Activated gamma-delta T cell (primary cell): ENCODE results near the gene HES3.
"Not testable (repeated sequence)": the region's sequence is repeated elsewhere in the genome, so short reads cannot be mapped to it uniquely, and the experiment has no call there.

Experiments
- DNase-seq: peaks from one replicate; lab custom pipeline; 2025; lab: John Stamatoyannopoulos, UW

The HES3 gene

GRCh38 chr1:6219641-6220040 lies 24.3 kb upstream of the HES3 start:
- DNase-seq = not testable (repeated sequence)

GRCh38 chr1:6220236-6220635 lies 23.7 kb upstream of the HES3 start:
- no peak for DNase-seq

DNA sequence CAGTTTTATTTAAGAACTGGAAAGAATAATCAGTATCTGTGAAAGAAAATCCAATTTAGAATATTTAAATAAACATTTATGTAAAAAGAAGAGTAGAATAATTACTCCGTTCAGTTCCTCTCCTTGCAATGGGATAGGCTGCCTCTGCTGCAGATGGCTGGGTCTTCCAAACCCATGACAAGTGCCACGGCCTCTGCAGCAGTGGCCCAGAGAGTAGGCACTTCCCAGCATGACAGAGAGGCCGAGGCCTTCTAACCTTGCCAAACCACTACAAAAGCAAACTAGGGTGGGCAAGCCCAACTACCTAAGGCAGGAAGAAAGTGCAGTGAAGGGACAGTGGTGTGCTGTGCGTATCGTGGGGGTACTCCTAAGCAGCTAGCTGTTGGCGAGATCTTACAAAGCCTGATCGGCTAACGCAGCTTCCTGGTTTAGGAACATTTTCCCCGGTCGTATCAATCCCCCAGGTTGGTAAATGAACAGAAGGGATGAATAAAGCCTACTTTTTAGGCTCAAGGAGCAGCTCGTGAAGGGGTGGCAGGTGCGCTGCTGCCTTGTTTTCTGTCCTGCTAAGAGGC lies 22.7 kb upstream of the HES3 start:
- no peak for DNase-seq

- DNase-seq = no peak
Observed at GRCh38 chr1:6222636-6223035, 21.3 kb upstream of the HES3 start.

- DNase-seq = no peak
Observed at GRCh38 chr1:6223617-6224016, 20.4 kb upstream of the HES3 start.

DNA sequence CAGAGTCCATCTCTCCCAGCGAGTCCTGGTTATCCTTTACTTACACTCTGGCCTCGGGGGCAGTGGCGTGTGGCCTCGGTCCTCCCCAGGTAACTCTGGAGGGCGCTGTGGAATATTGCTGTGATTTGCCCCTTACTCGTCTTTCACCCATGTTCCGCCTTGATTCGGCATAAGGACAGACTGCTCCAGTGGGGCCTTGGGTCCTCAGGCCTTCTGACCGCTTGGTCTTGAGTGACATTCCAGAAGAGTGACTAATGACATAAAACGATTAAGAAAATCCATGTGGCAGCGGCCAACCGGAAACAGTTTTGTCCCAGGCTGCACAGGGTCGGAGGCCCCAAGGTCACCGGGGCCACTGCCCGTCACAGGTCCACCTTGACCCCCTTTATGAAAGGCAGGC lies 19.3 kb upstream of the HES3 start:
- DNase-seq = no peak

DNA sequence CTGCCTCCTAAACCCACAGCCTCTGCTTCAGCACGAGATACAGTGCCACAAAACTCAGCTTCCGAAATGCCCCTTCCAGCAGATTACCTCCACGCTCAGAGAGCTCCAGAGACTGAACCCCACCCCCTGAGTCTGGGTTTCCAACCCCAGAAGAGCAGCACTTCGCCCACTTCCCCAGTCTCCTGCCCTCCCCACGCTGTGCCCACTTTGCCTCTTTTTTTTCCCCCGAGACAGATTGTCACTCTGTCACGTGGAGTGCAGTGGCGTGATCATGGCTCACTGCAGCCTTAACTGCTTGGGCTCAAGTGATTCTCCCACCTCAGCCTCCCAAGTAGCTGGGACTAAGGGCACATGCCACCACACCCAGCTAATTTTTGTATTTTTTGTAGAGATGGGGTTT lies 18.3 kb upstream of the HES3 start:
- DNase-seq = no peak

DNA sequence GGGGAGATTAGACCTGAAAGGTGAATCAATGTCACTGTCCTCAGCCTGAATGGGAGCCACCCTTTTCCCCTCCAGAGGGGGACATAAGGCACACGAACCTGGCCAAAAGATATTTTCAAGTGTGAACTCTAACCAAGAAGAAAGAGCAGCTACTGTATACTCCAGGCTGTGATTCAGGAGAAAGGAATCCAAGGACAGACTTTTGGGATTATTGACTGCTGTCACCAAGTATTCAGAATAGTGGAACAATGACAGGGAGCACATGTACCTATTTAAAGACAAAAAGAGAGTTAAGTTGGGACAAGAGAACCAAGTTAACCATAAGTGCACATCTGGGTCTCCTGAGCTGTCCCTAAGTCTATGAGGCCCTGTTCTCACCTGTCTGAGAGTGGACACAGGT lies 10.6 kb upstream of the HES3 start:
- DNase-seq = no peak

DNA sequence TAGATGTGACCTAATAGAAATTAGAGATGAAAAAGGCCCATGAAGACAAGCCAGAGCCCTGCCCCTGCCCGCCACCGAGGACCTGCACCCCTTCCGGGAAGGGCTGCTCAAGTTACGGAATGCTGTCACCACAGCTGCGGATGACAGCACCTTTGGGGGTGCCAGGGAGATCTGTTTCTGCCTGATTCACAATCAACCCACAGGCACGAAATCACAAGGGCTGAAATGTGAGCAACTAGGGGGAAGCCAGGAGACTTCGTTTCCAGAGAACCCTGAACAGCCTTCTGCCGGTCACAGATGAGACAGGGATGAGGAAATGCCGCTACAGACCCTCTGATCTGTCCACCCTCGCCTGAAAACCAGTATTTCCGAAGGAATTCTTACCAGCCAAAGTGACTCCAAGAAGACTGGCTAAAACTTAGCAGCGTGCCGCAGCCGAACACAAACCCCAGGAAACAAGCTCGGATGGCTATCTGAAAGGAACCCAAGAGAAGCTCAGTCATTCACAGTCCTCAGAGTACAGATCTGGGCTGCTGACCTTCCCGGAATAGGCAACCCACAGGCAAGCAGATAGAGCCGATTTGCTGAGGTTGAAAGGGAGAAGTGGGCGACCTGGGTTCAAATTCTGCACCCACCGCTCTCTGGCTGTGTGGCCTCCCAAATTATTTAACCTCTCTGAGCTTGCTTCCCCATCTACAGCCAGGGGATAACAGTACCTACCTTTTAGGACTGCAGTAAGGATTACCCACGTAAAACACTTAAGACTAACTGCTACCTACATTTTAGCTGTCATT lies 9.3 kb upstream of the HES3 start:
- DNase-seq = no peak

DNA sequence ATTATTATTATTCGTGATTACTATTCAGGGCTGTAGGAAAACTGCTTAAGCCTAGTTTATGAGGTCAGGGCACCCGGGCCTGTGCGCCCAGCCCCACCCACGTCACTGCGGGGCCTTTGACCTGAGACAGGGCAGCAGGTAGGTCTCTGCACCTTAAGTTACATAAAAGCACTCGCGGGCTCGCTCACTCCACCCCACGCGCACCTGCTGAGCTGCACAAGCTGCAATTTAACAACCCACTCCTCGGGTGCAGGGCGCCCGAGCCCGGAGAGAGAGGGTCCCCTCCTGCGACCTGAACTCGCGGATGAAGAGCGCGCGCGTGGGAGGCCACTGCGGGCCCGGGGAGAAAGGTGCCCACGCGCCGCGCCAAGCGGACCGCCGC lies 8.7 kb upstream of the HES3 start:
- no peak for DNase-seq

- DNase-seq = no peak
Observed at GRCh38 chr1:6237093-6237492, 6.9 kb upstream of the HES3 start.

DNA sequence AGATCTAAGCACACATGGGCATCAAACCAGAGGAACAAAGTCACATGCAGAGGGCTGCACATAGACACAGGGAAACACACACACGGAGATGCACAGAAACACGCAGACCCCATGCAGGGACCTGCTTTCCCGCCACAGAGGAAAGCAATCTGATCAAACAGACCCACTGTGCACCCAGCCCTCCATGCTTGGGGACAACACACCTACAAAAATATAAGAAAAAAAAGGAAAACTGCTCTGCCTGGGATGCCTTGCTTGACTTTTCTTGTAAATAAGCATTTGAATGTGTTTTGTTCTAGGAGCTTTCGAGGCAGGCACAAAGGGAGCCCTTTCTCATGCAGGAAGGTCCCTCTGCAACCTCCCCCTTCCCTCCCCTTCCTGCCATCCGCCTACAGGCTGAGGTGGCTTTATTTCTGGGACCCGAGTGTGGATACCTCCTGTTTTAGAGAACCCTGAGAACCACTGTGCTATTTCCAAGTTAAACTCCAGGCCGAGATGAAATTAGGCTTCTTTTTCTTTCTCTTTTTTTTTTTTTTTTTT lies 4.7 kb upstream of the HES3 start:
- no peak for DNase-seq

GRCh38 chr1:6239950-6240768 lies 3.8 kb upstream of the HES3 start:
- no peak for DNase-seq

DNA sequence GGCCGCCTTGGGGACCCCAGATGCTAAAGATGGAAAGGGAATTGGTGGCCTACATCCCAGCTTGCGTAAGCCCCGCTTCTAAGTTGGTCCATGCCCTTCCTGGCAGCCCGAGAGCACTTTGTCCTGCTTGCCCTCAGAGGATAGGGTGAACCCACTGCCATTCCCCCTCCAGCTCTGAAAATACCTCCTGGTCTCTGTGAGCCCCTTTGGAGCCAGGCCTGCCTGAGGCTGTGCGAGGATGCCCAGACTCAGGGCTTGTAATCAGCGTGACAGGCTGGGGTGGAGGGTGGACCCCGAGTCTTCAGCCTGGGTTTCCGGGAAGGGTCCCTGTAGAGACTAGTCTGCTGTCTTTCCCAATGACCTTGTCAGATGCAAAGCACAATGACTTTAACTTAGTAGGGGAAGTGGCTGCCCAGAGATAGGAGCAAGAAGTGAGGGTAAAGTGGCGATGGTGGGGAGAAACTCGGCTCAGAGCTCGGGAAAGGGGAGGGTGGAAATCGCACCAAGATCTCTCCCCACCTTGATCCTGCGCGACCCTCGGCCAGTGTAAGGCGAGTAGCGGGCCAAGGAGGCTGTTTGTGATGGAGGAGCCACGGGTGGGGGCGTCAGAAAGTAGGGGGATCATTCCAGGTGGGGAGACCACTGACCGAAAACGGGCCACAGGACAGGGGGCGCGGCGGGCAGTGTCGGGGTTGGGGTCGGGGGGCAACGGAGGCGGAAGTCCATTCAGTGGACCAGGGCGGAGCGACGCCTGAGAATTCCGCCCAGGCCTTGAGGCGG lies 2.7 kb upstream of the HES3 start:
- DNase-seq = no peak

DNA sequence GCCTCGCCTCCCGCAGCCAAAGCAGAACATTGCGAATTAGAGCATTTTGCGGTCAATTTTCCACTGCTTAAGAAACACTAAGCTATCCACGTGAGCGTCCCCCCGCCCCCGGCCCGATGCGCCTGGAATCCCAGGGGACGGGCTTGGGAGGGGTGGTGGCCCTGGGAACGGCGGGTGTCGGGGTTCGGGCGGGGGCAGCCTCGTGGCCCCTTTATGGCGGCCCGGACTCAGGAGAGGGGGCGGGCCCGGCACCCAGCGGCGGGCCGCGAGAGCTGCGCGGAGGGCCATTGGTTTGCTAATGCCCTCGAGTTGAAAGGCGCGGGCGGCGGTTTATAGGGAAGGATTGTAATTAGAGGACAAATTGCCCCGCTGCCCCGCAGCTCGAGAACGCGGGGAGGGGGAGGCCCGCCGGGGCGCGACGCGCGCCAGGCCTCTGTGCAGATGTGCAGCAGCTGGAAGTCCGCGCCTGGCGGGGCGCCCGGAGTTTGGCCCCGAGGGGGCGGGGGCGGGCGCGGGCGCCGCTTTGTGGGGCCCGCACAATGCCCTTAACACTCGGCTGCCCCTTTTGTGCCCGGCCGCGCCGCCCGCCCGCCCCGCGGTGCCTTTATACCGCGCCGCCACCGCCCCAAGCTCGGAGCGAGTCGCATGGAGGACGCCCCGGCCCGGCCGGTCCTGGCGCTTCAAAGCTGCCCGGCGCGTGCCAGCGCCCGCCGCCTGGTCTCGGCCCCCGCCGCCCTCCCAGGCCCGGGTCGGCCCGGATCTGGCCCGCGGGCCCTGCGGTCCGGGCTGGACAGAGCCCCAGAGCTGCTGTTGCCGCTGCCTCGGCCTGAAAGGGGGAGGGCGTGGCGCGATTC lies 1.9 kb upstream of the HES3 start:
- no peak for DNase-seq

DNA sequence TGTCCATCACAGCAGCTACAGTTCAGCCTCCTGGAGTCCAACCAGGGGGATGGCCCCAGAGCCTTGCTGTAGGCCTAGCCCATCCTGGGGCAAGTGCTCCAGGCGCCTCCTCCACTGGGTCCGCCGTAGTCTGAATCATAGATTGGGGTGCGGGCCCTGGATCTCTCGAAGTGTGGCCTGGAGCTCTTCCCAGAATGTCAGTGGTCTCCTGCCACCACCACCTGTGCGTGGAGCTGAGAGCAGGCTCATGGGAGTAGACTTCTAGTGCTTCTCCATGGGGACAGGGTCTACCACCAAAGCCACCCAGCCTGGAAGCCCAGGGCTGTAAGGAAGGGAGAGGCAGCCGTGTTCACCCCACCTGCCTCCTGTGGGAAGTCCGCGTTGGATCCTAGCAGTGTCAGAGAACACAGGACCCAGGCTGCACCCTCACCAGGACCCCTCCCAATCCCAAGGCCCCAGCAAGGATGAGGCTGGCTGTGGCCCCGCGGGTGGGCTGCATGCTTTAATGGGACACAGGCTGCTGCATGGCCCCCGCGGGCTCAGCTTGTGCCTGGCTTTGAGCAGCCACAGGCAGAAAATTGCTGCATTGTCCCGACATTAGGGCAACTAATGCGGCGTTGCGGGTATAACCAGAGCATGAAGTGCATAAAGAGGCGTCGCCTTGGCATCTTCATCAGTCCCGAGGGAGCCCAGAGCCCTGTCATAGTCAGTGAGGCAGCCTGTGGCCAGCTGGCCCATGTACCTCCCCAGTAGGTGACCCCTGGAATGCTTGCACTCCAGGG lies 735 bp upstream of the HES3 start:
- no peak for DNase-seq

GRCh38 chr1:6244401-6245049 lies 546 bp downstream of the HES3 start:
- DNase-seq = no peak

DNA sequence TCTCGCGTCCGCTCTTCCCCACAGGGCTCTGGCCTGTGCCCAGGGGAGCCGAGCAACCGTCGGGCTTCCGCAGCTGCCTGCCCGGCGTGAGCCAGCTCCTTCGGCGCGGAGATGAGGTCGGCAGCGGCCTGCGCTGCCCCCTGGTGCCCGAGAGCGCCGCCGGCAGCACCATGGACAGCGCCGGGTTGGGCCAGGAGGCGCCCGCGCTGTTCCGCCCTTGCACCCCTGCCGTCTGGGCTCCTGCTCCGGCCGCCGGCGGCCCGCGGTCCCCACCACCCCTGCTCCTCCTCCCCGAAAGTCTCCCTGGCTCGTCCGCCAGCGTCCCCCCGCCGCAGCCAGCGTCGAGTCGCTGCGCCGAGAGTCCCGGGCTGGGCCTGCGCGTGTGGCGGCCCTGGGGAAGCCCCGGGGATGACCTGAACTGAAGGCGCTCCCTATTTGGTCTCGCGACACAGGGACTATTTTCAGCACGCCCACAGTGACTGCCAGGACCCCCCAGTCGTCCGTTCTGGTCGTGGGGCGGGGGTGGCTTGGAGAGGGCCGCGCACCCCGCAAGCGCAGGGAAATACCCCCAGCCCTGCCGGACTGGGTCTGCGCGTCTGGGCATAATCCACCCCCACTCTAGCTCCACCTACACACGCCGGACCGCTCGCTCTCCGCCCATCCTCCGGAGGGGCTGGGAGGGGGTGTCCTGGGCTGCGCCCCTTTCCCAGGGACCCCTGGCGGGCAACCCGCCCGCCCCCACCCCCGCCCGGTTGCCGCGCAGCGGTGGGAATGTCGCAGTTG lies 1.3 kb downstream of the HES3 start:
- DNase-seq = peak; percentile 57
